ENCODE results near the gene LCN6.
"Not testable (repeated sequence)": the region's sequence is repeated elsewhere in the genome, so short reads cannot be mapped to it uniquely, and the experiment has no call there.

DNA sequence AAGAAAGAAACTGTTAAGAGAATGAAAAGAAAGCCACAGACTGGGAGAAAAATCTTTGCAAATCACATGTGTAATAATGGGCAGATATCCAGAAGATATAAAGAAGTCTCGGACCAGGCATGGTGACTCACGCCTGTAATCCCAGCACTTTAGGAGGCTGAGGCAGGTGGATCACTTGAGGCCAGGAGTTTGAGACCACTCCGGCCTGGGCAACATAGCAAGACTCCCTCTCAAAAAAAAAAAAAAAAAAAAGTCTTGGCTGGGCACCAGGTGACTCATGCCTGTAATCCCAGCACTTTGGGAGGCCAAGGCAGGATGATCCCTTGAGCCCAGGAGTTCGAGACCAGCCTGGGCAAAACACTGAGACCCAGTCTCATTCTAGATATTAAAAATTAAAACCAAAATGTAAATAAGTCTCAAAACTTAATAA lies 37.1 kb downstream of the LCN6 start:
- TF ChIP-seq, protein P1, sequence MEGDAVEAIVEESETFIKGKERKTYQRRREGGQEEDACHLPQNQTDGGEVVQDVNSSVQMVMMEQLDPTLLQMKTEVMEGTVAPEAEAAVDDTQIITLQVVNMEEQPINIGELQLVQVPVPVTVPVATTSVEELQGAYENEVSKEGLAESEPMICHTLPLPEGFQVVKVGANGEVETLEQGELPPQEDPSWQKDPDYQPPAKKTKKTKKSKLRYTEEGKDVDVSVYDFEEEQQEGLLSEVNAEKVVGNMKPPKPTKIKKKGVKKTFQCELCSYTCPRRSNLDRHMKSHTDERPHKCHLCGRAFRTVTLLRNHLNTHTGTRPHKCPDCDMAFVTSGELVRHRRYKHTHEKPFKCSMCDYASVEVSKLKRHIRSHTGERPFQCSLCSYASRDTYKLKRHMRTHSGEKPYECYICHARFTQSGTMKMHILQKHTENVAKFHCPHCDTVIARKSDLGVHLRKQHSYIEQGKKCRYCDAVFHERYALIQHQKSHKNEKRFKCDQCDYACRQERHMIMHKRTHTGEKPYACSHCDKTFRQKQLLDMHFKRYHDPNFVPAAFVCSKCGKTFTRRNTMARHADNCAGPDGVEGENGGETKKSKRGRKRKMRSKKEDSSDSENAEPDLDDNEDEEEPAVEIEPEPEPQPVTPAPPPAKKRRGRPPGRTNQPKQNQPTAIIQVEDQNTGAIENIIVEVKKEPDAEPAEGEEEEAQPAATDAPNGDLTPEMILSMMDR (IDR thresholded peaks at IDR 0.05), result not testable (repeated sequence)
- not testable (repeated sequence) for TF ChIP-seq POLR2AphosphoS5 (IDR thresholded peaks at IDR 0.05)

All from upper lobe of left lung (tissue), 4 donors.